D721Med (cell line): ENCODE measurements around the gene ACVR1C.

Source experiments
- DNase-seq: peaks from one replicate; pipeline ENCODE4 v3.0.0; 2011; ENCODE audit warnings: low spot score; ENCODE audit not compliant: insufficient read length
- FAIRE-seq: peaks from 2 replicates; lab custom pipeline; 2011; peaks lifted over from hg19 to GRCh38; lab: Jason Lieb, UNC
- CTCF ChIP-seq: IDR thresholded peaks from 2 replicates; pipeline ENCODE4 v1.5.1; 2012; ENCODE audit warnings: mild to moderate bottlenecking, control low read depth; ENCODE audit not compliant: insufficient read depth; ENCODE audit errors: missing control alignments

The ACVR1C gene

DNA sequence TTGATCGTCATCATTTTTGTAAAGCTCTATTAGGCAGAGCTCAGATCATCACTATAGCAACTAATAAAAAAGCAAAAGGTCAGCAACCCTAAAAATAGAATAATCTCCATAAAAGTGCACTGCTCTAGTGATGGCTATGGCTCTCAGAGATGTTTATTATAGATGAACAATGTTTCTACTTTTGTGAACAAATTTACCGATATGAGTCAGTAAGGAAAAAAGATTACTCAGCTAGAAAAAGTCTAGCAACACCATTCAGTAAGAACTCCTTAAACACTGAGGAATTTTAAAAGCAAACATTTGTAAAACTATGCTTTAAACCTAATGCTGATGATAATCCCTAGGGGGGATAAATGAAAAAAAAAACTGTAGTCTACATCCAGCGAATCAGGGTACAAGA is 69.6 kb downstream of the ACVR1C start:
- TF ChIP-seq CTCF, result no peak
- DNase-seq (no peak), FAIRE-seq (no peak)

GRCh38 chr2:157557770-157558169 is 70.9 kb downstream of the ACVR1C start:
- FAIRE-seq, result no peak
- DNase-seq, result no peak

GRCh38 chr2:157540102-157540501 is 88.6 kb downstream of the ACVR1C start:
- FAIRE-seq (no peak), DNase-seq (no peak)
- no peak for TF ChIP-seq CTCF

More at GRCh38 chr2:157557770-157558169, 70.9 kb downstream of the ACVR1C start:
- TF ChIP-seq CTCF, result no peak

- FAIRE-seq, result no peak
- DNase-seq, result no peak
- TF ChIP-seq CTCF, result no peak
Measured at GRCh38 chr2:157538064-157538463, 90.6 kb downstream of the ACVR1C start.

DNA sequence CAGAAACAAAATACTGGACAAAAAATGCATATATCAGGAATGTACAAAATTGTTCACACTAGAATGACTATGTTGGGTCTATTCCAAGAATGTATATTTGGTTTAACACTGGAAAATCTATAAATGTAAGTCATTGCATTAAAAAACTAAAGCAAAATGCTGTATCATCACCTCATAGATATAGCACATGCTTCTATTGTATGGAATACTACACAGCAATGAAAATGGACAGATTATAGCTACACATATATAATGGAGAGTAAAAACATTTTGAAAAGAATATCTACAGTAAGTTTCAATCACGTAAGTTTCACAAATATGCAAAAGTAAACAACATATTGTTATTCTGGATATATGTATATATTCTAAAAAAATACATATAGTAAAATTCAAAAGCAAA is 91.8 kb downstream of the ACVR1C start:
- FAIRE-seq (no peak), DNase-seq (no peak)
- TF ChIP-seq CTCF, result no peak

- no peak for DNase-seq
- FAIRE-seq, result no peak
Measured at GRCh38 chr2:157528963-157529751, 99.5 kb downstream of the ACVR1C start.

More at GRCh38 chr2:157528963-157529751, 99.5 kb downstream of the ACVR1C start:
- TF ChIP-seq CTCF, result no peak
